B cell (primary cell): ENCODE data around the gene PACSIN3. TPM values are rescaled to one million over a fixed set of nuclear protein-coding genes. Genes with fewer than 3 reads are reported as not detected.
"Not testable (repeated sequence)": the region's sequence is repeated elsewhere in the genome, so short reads cannot be mapped to it uniquely, and the experiment has no call there.

Experiments
- ATAC-seq: fragments of 200-7000 bp; cut with Tn5 transposase; one replicate; pipeline ENCODE4 v1.10.0; 2021; ENCODE audit warnings: low read depth, mild to moderate bottlenecking, moderate number of reproducible peaks, moderate library complexity
- CTCF ChIA-PET: fragments of 350-600 bp; sonication (Branson Sonifier 250); formaldehyde crosslinking; loops from one replicate; lab custom pipeline; 2021; ENCODE audit warnings: antibody characterized with exemption, inconsistent platforms; lab: Charles Lee
- POLR2A ChIA-PET: fragments of 350-600 bp; sonication (Branson Sonifier 250); formaldehyde crosslinking; loops from one replicate; lab custom pipeline; 2021; ENCODE audit warnings: antibody characterized with exemption; lab: Charles Lee
- DNase-seq: peaks from one replicate; pipeline ENCODE4 v3.0.0; 2013
- H2AFZ ChIP-seq: 2 replicates; pipeline ENCODE4 v1.6.1; 2012; ENCODE audit warnings: mild to moderate bottlenecking, low read depth, low read length; ENCODE audit not compliant: insufficient read depth, poor library complexity, severe bottlenecking
- H3K27ac ChIP-seq, 2 donors: 1 replicate in 1 of 2; 2 replicates in 1 of 2; pipeline ENCODE4 v1.5.1; 2012 to 2013; ENCODE audit warnings: low read length in 2 of 2, mild to moderate bottlenecking in 2 of 2, moderate library complexity in 1 of 2
- H3K27me3 ChIP-seq, 4 experiments: fragments of 200-600 bp in 1 of 4; sonication (generic) in 1 of 4; replicated peaks in 1 of 4; 1 replicate in 2 of 4; 2 replicates in 2 of 4; pipeline versions ENCODE4 v1.6.1 to v1.7.0; 2013 to 2016; ENCODE audit warnings: low read length in 3 of 4, mild to moderate bottlenecking in 2 of 4, mixed read lengths in 1 of 4, moderate library complexity in 1 of 4; ENCODE audit not compliant: insufficient read depth in 4 of 4, control insufficient read depth in 3 of 4; ENCODE audit errors: control extremely low read depth in 1 of 4
- H3K36me3 ChIP-seq, 2 experiments: replicated peaks in 1 of 2; 1 replicate in 1 of 2; 2 replicates in 1 of 2; pipeline versions ENCODE4 v1.6.1 to v1.7.1; 2013; ENCODE audit warnings: low read length in 1 of 2; ENCODE audit not compliant: insufficient read depth in 2 of 2, control insufficient read depth in 1 of 2; ENCODE audit errors: control extremely low read depth in 1 of 2, extremely low read depth in 1 of 2
- H3K4me1 ChIP-seq, 2 donors: fragments of 200-600 bp in 1 of 2; sonication (generic) in 1 of 2; 1 replicate in 1 of 2; 2 replicates in 1 of 2; pipeline versions ENCODE4 v1.5.1 to v1.6.1; 2013 to 2017; ENCODE audit warnings: low read length in 2 of 2; ENCODE audit not compliant: control insufficient read depth in 2 of 2, insufficient read depth in 2 of 2
- H3K4me2 ChIP-seq: replicated peaks from 2 replicates; pipeline ENCODE3; 2012; ENCODE audit warnings: mild to moderate bottlenecking, low read depth, low read length; ENCODE audit not compliant: poor library complexity, severe bottlenecking
- H3K4me3 ChIP-seq, 5 experiments: fragments of 200-600 bp in 1 of 5; sonication (generic) in 1 of 5; 1 replicate in 3 of 5; 2 replicates in 2 of 5; pipeline versions ENCODE4 v1.5.1 to v1.7.0; 2011 to 2016; ENCODE audit warnings: low read length in 4 of 5, mild to moderate bottlenecking in 4 of 5, low read depth in 2 of 5, control low read depth in 1 of 5, moderate library complexity in 1 of 5; ENCODE audit not compliant: insufficient read depth in 1 of 5; ENCODE audit errors: control extremely low read depth in 1 of 5, extremely low read depth in 1 of 5
- H3K79me2 ChIP-seq: fragments of 200-600 bp; sonication (generic); one replicate; pipeline ENCODE4 v1.6.0; 2016; ENCODE audit warnings: low read length; ENCODE audit not compliant: control insufficient read depth, insufficient read depth
- H3K9ac ChIP-seq: fragments of 200-600 bp; sonication (generic); 2 replicates; pipeline ENCODE4 v1.6.1; 2017; ENCODE audit warnings: mild to moderate bottlenecking, low read length, moderate library complexity
- H3K9me3 ChIP-seq, 3 donors: one replicate each; pipeline versions ENCODE4 v1.6.1 to v1.7.1; 2013; ENCODE audit warnings: low read length in 2 of 3; ENCODE audit not compliant: control insufficient read depth in 2 of 3, insufficient read depth in 1 of 3; ENCODE audit errors: control extremely low read depth in 1 of 3
- H4K20me1 ChIP-seq: 2 replicates; pipeline ENCODE4 v1.6.0; 2012; ENCODE audit warnings: mild to moderate bottlenecking, low read length; ENCODE audit not compliant: insufficient read depth, control insufficient read depth, poor library complexity, severe bottlenecking
- H3K27ac Mint-ChIP-seq: one replicate; pipeline ENCODE4 v1.8.0; 2021; ENCODE audit warnings: mixed read lengths
- H3K27me3 Mint-ChIP-seq: one replicate; pipeline ENCODE4 v1.8.0; 2021; ENCODE audit warnings: mixed read lengths
- H3K4me1 Mint-ChIP-seq: one replicate; pipeline ENCODE4 v1.8.0; 2021; ENCODE audit warnings: mixed read lengths
- H3K4me3 Mint-ChIP-seq: one replicate; pipeline ENCODE4 v1.8.0; 2021; ENCODE audit warnings: mixed read lengths
- H3K9me3 Mint-ChIP-seq: one replicate; pipeline ENCODE4 v1.8.0; 2022; ENCODE audit warnings: mixed read lengths; ENCODE audit not compliant: insufficient read depth
- EZH2 ChIP-seq: IDR thresholded peaks from 2 replicates; pipeline ENCODE4 v1.6.1; 2012; ENCODE audit warnings: borderline replicate concordance, low read depth, mild to moderate bottlenecking, moderate library complexity, low read length; ENCODE audit not compliant: insufficient read depth, poor library complexity, severe bottlenecking
- WGBS: methylation state at CpG from one replicate; pipeline ENCODE4 v1.1.5; 2013; ENCODE audit warnings: missing lambda C conversion rate; ENCODE audit not compliant: insufficient coverage; 5-methylcytosine and 5-hydroxymethylcytosine counted together
- intact Hi-C: fragments of 100-400 bp; cut with micrococcal nuclease; formaldehyde crosslinking; loops from one replicate; pipeline ENCODE4 v1.10.0; 2022
- polyA plus RNA-seq: library from polyadenylated mRNA; depleted of rRNA; stranded (reverse); fragments of >200 nt; gene quantifications from 2 replicates; pipeline ENCODE4 v1.2.3, GENCODE V29; 2012
- total RNA-seq, 2 donors: library from RNA; stranded (reverse); fragments of 120-200 nt in 1 of 2; gene quantifications; 1 replicate in 1 of 2; 2 replicates in 1 of 2; pipeline versions ENCODE4 v1.2.3 to v1.2.4, GENCODE V29; 2013 to 2022
- TF ChIP-seq, protein P1 (sequence below): fragments of 200-600 bp; IDR thresholded peaks from one replicate; pipeline ENCODE4 v1.8.0; 2022; ENCODE audit warnings: antibody characterized with exemption, mild to moderate bottlenecking

The PACSIN3 gene
- total and polyA plus RNA-seq, 2 donors (not counting 1 experiment from before 2014, with no cell fraction given): 2.1 TPM; not detected in 1

DNA sequence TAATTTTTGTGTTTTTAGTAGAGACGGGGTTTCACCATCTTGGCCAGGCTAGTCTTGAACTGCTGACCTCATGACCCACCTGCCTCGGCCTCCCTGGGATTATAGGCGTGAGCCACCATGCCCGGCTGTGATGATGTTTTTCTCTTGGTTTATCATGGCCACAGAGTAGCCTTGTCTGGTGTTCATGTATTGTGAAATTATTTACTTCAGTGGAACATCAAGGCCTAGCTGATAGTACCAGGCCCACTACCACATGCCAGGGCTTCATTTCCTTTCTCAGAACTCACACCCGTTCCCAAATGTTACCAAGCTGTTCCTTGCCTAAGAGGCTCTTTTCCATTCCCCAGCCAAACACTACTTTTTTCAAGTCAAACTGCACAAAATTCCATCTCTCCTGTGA is 22.4 kb upstream of the PACSIN3 start:
- no peak overlapping the region for H3K27ac ChIP-seq
- no peak overlapping the region for H3K4me2 ChIP-seq
- Mint-ChIP-seq H3K27me3 (no peaks in the 10 kb centered on the region), H3K27ac (no peak overlapping the region), H3K9me3 (no peaks in the 10 kb centered on the region), H3K4me3 (no peak overlapping the region), H3K4me1 (no peaks in the 10 kb centered on the region)
- ChIA-PET POLR2A (interaction anchor here (0.6 kb wide), 1 partner anchor 231 kb away, joined by 3 read pairs; no protein-coding TSS in a partner anchor), CTCF (no interaction called here)
- TF ChIP-seq EZH2: no peak
- TF ChIP-seq, protein P1, sequence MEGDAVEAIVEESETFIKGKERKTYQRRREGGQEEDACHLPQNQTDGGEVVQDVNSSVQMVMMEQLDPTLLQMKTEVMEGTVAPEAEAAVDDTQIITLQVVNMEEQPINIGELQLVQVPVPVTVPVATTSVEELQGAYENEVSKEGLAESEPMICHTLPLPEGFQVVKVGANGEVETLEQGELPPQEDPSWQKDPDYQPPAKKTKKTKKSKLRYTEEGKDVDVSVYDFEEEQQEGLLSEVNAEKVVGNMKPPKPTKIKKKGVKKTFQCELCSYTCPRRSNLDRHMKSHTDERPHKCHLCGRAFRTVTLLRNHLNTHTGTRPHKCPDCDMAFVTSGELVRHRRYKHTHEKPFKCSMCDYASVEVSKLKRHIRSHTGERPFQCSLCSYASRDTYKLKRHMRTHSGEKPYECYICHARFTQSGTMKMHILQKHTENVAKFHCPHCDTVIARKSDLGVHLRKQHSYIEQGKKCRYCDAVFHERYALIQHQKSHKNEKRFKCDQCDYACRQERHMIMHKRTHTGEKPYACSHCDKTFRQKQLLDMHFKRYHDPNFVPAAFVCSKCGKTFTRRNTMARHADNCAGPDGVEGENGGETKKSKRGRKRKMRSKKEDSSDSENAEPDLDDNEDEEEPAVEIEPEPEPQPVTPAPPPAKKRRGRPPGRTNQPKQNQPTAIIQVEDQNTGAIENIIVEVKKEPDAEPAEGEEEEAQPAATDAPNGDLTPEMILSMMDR: no peak
- no peaks in the 10 kb centered on the region for H3K9me3 ChIP-seq
- H2AFZ ChIP-seq: no peak overlapping the region
- intact Hi-C loops: no loop called here
- DNase-seq: no peak
- no peaks in the 10 kb centered on the region for H3K79me2 ChIP-seq
- no peaks in the 10 kb centered on the region for H3K27me3 ChIP-seq
- H3K4me3 ChIP-seq: no peak overlapping the region
- ATAC-seq: no peak
- no peaks in the 10 kb centered on the region for H3K36me3 ChIP-seq
- H4K20me1 ChIP-seq: no peaks in the 10 kb centered on the region
- WGBS: 97% methylated on average over 5 of the region's 5 CpGs
- H3K9ac ChIP-seq: no peak overlapping the region
- H3K4me1 ChIP-seq: no peaks in the 10 kb centered on the region

DNA sequence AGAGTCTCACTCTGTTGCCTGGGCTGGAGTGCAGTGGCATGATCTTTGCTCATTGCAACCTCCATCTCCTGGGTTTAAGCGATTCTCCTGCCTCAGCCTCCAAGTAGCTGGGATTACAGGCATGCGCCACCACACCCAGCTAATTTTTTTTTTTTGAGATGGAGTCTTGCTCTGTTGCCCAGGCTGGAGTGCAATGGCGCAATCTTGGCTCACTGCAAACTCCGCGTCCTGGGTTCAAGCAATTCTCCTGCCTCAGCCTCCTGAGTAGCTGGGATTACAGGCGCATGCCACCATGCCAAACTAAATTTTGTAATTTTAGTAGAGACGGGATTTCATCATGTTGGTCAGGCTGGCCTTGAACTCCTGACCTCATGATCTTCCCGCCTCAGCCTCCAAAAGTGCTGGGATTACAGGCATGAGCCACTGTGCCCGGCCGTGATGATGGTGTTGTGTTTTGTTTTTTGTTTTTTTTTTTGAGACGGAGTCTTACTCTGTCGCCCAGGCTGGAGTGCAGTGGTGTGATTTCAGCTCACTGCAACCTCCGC is 21.8 kb upstream of the PACSIN3 start:
- CTCF ChIA-PET, DNase-seq, H2AFZ ChIP-seq, H3K4me3 Mint-ChIP-seq, H3K27me3 ChIP-seq, H3K4me2 ChIP-seq, H3K4me1 Mint-ChIP-seq, H3K9me3 Mint-ChIP-seq, H3K9me3 ChIP-seq, H3K4me1 ChIP-seq, ATAC-seq, H3K27ac Mint-ChIP-seq, H3K9ac ChIP-seq, H3K27me3 Mint-ChIP-seq, H4K20me1 ChIP-seq, H3K4me3 ChIP-seq, H3K27ac ChIP-seq, H3K79me2 ChIP-seq, intact Hi-C loops, H3K36me3 ChIP-seq: not testable (repeated sequence)
- POLR2A ChIA-PET: interaction anchor here (0.6 kb wide), 1 partner anchor 20 kb away, joined by 4 read pairs; no protein-coding TSS in a partner anchor
- WGBS: 98% methylated on average over 12 of the region's 13 CpGs
